DOHH2 (cell line): ENCODE measurements around the gene PLEKHM3.

Source experiments
- CTCF ChIP-seq: fragments of 200-600 bp; sonication (generic); IDR thresholded peaks from one replicate; pipeline ENCODE4 v1.5.1; 2014; ENCODE audit warnings: antibody characterized with exemption, mild to moderate bottlenecking, low read depth, low read length; ENCODE audit not compliant: poor library complexity, severe bottlenecking
- EZH2phosphoT487 ChIP-seq: fragments of 200-600 bp; sonication (generic); IDR thresholded peaks from 2 replicates; pipeline ENCODE4 v1.6.1; 2017; ENCODE audit warnings: borderline replicate concordance, mild to moderate bottlenecking, antibody characterized with exemption, low read length, moderate library complexity, mixed read lengths

GRCh38 chr2:207995887-207996286, 29.4 kb downstream of the PLEKHM3 start:
- TF ChIP-seq CTCF (no peak), EZH2phosphoT487 (no peak)
